NCI-H1694 treated with DMSO at 0.1 percent for 48 hours (cell line): Measurements from ENCODE around the gene RAB8A.
"Not testable (repeated sequence)": the region's sequence is repeated elsewhere in the genome, so short reads cannot be mapped to it uniquely, and the experiment has no call there.

Source experiments
- DNase-seq: peaks from one replicate; lab custom pipeline; 2025; lab: John Stamatoyannopoulos, UW

RAB8A gene

DNA sequence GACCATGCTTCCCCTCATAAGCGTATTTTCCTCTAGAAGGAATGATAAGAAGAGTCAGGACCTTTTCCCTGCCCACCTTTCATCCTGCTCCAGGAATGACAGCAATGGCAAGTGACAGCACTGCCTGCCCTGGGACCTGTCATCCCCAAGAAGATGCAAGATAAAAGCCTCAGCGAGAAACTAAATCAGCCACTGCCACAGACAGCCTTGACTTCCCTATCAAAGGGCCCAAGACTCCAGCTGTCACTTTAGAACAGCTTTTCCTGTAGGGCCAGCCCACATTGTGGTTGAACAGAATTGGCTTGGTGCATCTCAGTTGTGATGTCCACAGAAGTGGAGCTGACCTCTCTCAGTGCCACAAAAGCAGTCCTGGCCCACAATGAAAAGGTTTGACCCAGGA lies 1.1 kb downstream of the RAB8A start:
- no peak for DNase-seq

DNA sequence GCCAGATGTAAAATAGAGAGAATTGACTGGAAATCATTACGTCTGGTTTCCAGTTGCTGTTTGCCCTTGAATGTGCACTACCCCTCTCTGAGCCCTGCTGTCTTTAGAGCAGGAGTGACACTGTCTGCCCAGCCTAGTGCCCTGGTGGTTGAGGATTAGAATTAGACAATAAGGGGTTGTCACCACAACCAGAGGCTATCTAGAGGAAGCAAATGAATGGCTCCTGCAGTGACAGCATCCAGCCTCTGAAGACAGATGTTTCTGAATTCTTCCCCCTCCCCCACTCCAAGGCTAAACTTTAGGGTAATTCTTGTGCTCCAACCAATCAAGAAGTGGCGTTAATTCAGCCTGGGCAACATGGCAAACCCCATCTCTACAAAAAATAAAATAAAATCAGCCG lies 2.0 kb downstream of the RAB8A start:
- DNase-seq: no peak

DNA sequence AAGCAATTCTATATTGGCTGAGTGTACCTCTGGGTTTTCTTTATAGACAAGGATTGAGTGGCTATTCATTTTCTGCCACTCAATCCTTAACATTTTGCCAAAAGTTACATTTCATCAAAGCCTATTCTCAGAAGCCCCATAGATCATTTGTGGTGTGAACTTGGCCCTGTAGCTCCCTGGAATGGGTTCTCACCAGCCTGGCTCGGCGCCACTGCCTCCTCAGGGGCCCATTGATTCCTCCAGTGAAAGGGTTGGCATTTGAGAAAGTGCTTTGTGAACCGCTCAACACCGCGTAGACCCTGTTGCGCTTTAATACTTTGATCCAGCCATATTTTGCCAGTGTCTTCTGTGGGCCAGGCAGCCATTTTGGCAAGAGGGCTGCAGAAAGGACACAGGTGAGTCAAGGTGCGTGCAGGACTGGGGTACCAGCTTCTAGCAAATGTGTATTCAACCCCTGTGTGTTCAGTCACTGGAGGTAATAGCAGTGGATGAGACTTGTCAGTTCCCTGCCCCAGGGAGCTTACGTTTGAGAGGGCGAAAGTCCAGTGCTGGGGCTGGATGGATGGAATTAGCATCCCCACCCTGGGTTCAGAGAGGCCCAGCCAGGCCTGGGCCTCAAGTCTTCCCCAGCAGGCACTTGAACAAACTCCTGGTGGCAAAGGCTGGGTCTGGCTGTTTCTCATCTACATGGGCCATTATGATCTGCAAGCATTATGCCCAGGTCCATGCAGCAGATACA lies 3.8 kb downstream of the RAB8A start:
- DNase-seq: no peak

GRCh38 chr19:16116067-16116466 lies 4.4 kb downstream of the RAB8A start:
- no peak for DNase-seq

GRCh38 chr19:16117594-16118033 lies 5.9 kb downstream of the RAB8A start:
- DNase-seq: no peak

DNA sequence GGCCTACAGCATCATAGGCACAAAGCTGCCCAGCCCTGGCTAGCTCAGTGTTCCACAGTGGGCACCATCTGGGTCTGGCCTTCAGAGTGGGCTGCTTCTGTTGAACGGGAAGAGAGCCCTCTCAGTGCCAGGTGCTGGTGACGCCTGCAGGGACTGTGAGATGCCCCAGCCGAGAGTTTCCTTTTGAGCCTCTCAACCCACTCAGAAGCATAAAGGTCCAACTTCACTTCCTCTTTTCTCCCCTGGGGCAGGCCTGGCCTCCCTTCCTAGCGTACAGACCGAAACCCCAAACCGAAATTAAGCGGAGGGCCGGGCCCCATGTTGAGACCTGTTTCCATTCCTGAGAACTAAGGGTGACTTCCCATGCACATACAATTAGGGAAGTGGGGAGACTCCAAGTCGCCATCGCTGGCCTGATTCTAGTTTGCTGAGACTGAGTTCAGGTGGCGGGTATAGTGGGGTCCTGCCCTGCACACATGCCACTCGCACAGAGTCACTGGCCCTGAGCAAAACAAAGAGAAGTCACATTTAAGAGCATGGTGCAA lies 6.9 kb downstream of the RAB8A start:
- no peak for DNase-seq

- DNase-seq: not testable (repeated sequence)
These were observed 7.6 kb downstream of the RAB8A start for GRCh38 chr19:16119075-16119857.

DNA sequence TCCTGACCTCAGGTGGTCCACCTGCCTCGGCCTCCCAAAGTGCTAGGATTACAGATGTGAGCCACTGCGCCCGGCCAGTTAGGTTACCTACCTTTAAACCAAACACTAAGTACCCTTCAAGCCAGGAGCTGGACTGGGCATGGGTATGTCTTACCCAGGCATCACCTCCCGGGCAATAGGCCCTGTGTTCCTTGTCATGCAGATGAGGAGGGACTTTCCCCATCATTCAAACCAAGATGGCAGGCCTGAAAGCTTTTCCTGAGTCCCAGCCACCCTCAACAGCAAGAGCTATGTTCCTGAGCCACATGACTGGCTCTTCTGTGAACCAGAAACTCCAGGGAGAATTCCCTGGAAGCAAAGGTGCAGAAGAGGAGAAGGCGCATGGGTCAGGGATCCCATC lies 9.5 kb downstream of the RAB8A start:
- DNase-seq: no peak

GRCh38 chr19:16121967-16122366 lies 10.3 kb downstream of the RAB8A start:
- no peak for DNase-seq

GRCh38 chr19:16124953-16125352 lies 13.3 kb downstream of the RAB8A start:
- DNase-seq: no peak

GRCh38 chr19:16125737-16126495 lies 14.2 kb downstream of the RAB8A start:
- no peak for DNase-seq

- DNase-seq: no peak
These were observed 15.4 kb downstream of the RAB8A start for GRCh38 chr19:16127080-16127479.

DNA sequence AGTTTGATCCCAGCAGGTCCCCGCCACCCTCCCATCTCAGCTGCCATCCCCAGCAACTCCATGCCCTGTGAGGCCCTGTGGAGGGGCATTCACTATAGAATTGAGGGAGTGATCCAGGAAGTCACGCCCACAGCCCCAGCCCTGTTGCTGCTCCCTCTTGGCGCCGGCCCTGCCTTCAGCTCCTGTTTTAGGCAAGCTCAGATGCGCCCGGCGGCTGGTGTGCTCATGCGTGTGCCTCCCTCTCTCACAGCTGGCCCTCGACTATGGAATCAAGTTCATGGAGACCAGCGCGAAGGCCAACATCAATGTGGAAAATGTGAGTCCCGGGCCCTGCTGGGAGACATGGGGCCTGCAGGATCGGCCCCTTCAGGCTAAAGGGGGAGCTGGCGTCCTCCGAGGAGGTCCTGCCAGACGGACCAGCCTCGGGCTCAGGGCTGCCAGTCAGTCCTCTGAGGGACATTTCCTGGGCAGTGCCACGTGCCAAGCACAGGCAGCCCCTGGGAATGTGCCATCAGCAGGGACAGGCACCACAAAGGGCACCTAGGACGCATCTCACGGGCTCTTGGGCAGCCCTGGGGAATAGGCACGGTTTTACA lies 16.2 kb downstream of the RAB8A start:
- no peak for DNase-seq

DNA sequence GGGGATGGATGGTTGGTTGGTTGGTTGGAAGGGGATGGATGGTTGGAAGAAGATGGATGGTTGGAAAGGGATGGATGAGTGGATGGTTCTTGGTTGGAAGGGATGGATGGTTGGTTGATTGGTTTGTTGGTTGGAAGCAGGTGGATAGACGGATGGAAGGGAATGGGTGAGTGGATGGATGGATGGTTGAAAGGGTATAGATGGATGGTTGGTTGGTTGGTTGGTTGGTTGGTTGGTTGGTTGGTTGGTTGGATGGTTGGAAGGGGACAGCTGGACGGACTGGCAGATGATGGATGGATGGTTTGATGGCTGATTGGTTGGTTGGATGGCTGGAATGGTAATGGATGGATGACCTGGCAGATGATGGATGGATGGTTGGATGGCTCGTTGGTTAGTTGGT lies 20.0 kb downstream of the RAB8A start:
- no peak for DNase-seq

DNA sequence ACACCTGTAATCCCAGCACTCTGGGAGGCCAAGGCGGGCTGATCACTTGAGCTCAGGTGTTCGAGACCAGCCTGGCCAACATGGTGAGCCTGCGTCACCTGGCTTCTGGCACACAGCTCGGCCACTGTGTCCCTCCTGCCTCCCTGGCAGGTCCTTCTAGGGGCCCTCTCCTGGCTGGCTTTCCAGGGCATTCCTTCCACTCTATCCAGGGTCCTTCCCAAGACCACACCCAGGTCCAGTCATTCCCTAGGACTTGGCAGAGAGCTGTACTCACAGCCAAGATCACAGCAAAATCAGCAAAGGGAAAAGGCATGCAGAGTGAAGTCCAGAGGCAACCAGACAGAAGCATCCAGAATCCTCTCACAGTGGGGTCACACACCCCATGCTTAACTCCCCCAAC lies 22.1 kb downstream of the RAB8A start:
- no peak for DNase-seq

DNA sequence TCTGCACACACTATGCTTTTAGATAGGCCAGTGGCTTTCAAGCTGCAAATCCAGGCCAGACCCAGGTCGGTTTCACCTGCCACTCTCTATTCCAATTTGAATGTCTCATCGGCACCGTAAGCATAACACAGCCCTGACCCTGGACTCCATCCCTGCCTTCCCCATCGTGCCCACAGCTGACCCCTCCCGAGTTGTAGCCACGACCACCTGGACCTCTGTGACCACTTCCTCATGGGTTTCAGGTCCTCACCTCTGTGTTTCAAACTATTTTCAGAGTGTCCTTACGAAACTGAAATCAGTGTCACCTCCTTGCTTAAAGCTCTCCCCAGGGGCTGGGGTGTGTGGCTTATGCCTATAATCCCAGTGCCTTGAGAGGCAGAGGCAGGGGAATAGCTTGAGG lies 22.8 kb downstream of the RAB8A start:
- no peak for DNase-seq

DNA sequence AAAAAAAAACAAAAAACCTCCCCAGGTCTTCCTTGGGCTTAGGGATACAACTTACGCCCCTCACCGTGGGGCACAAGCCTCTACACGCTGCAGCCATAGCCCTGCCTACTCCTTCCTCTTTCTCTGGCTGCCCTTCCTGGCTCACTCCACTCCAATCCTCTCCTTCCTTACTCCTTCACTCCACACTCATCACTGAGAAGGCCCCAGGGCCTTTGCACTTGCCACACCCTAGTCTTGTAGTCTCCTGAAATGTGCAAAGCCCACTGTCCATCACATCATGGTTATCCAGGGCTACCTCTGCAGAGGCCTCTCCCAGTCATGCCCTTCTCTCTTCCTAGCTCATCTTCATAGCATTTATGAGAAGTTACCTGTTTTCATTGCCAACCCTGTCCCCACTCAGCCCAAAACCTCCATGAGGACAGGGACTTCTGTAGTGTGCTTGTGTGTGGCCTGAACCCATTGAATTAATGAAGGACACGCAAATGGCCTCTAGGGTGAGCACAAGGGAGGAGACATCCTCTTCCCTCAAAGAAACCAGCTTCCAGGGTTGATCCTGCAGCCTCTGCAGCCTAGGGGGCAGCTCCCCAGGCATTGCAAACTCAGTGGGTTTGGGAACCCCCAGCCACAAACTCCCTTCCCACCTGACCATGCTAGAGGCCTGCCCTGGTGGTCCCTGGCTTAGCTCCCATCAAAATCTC lies 23.9 kb downstream of the RAB8A start:
- no peak for DNase-seq

GRCh38 chr19:16136185-16136999 lies 24.7 kb downstream of the RAB8A start:
- no peak for DNase-seq

DNA sequence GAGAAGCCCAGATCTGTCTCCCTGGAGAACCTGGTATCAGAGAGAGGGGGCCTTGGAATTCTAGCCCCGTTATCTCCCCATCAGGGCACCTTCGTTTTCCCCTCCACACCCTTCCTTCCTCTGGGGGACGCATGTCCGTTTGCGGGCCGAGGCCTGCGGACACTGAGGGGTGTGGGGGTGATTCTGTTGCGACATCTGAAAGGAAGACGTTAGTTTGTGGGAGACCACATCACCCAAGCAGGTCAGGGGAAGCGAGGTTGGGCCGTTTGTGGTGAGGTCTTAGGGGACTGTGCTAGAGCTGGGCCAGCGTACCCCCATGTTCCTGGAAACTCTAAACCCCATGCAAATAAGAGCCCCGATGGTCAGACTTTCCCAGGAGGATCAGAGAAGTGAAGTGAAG lies 28.1 kb downstream of the RAB8A start:
- DNase-seq: no peak

GRCh38 chr19:16141043-16141442 lies 29.4 kb downstream of the RAB8A start:
- no peak for DNase-seq
